Measurements from ENCODE around the gene INF2.

The INF2 gene

GRCh38 chr14:104770072-104770579 lies 80.7 kb downstream of the INF2 start:
- DNase-seq (ENCODE audit: extremely low spot score) = no peak
- ChIA-PET POLR2A (interaction anchor here (1.0 to 3.0 kb wide), 5 partner anchors 11 to 167 kb away, joined by 3 to 18 read pairs (median 4); partner anchors contain the start of gene SIVA1), CTCF (interaction anchor here (0.6 kb wide), 1 partner anchor 134 kb away, joined by 3 read pairs; no protein-coding TSS in a partner anchor)
- TF ChIP-seq ELF4 (IDR thresholded peaks at IDR 0.05) (no peak), FOXA1 (IDR thresholded peaks at IDR 0.05) (no peak), CTBP1 (IDR thresholded peaks at IDR 0.05; ENCODE audit: borderline replicate concordance) (no peak), PKNOX1 (IDR thresholded peaks at IDR 0.05) (no peak), LEF1 (IDR thresholded peaks at IDR 0.05; ENCODE audit: borderline replicate concordance) (no peak), HDGF (IDR thresholded peaks at IDR 0.05; ENCODE audit: borderline replicate concordance) (no peak), TARDBP (IDR thresholded peaks at IDR 0.05) (no peak), FOXM1 (IDR thresholded peaks at IDR 0.05; ENCODE audit: borderline replicate concordance) (no peak), FOXK2 (IDR thresholded peaks at IDR 0.05) (no peak), ZNF384 (IDR thresholded peaks at IDR 0.05) (no peak), NFRKB (IDR thresholded peaks at IDR 0.05) (no peak)

- ChIA-PET POLR2A (interaction anchor here (1.1 to 3.0 kb wide), 4 partner anchors 11 to 55 kb away, joined by 3 to 18 read pairs (median 5); partner anchors contain the start of gene SIVA1), CTCF (interaction anchor here (0.6 kb wide), 1 partner anchor 263 kb away, joined by 3 read pairs; no protein-coding TSS in a partner anchor)
- TF ChIP-seq ZNF384 (IDR thresholded peaks at IDR 0.05) = no peak
- DNase-seq (ENCODE audit: extremely low spot score) = no peak
Measured at GRCh38 chr14:104770851-104771272, 81.4 kb downstream of the INF2 start.

GRCh38 chr14:104771374-104771773 lies 82.0 kb downstream of the INF2 start:
- TF ChIP-seq NFRKB (IDR thresholded peaks at IDR 0.05) (no peak), FOXA1 (IDR thresholded peaks at IDR 0.05) (no peak), ARNT (IDR thresholded peaks at IDR 0.05) (no peak), TARDBP (IDR thresholded peaks at IDR 0.05) (no peak), HDGF (IDR thresholded peaks at IDR 0.05; ENCODE audit: borderline replicate concordance) (no peak), FOXM1 (IDR thresholded peaks at IDR 0.05; ENCODE audit: borderline replicate concordance) (no peak), SP1 (IDR thresholded peaks at IDR 0.05) (no peak), LEF1 (IDR thresholded peaks at IDR 0.05; ENCODE audit: borderline replicate concordance) (no peak), FOXK2 (IDR thresholded peaks at IDR 0.05) (no peak), PKNOX1 (IDR thresholded peaks at IDR 0.05) (no peak)
- ChIA-PET POLR2A (interaction anchor here (1.1 kb wide), 1 partner anchor 12 kb away, joined by 3 read pairs; no protein-coding TSS in a partner anchor), CTCF (interaction anchor here (0.6 kb wide), 1 partner anchor 262 kb away, joined by 3 read pairs; no protein-coding TSS in a partner anchor)
- DNase-seq (ENCODE audit: extremely low spot score) = no peak

All from HEK293T (cell line).